H1 (cell line): Measurements from ENCODE around the gene VSTM4. TPM values are rescaled to one million over a fixed set of nuclear protein-coding genes. Genes with fewer than 3 reads are reported as not detected.

Experiments
- CTCF ChIA-PET: fragments of 300-600 bp; sonication (Branson Sonifier 250); formaldehyde crosslinking; loops from one replicate; lab custom pipeline; 2021; ENCODE audit not compliant: partially characterized antibody; lab: Charles Lee
- POLR2A ChIA-PET: fragments of 300-600 bp; sonication (Branson Sonifier 250); formaldehyde crosslinking; loops from one replicate; lab custom pipeline; 2021; ENCODE audit warnings: inconsistent platforms; ENCODE audit not compliant: partially characterized antibody; lab: Charles Lee
- DNase-seq, 2 experiments: peaks; one replicate each; pipeline versions ENCODE4 v3.0.0 to v3.0.0-alpha.2; 2010 to 2022; ENCODE audit warnings: low spot score in 2 of 2, low read depth in 1 of 2, mixed read lengths in 1 of 2
- FAIRE-seq: peaks from 2 replicates; lab custom pipeline; 2011; peaks lifted over from hg19 to GRCh38; lab: Jason Lieb, UNC
- H2AFZ ChIP-seq: 2 replicates; pipeline ENCODE4 v1.8.1; 2012; ENCODE audit warnings: low read length, inconsistent platforms
- H2AK5ac ChIP-seq: 2 replicates; pipeline ENCODE4 v1.6.1; 2013; ENCODE audit warnings: low read depth, low read length
- H2BK120ac ChIP-seq: replicated peaks from 2 replicates; pipeline ENCODE3; 2013; ENCODE audit warnings: low read depth, low read length, inconsistent platforms
- H2BK12ac ChIP-seq: 2 replicates; pipeline ENCODE4 v1.6.1; 2013; ENCODE audit warnings: low read depth, low read length
- H2BK15ac ChIP-seq: 2 replicates; pipeline ENCODE4 v1.6.1; 2013; ENCODE audit warnings: low read length
- H2BK20ac ChIP-seq: 2 replicates; pipeline ENCODE4 v1.6.1; 2013; ENCODE audit warnings: low read length
- H2BK5ac ChIP-seq: 2 replicates; pipeline ENCODE4 v1.6.1; 2013; ENCODE audit warnings: low read depth, low read length
- H3K14ac ChIP-seq: 2 replicates; pipeline ENCODE4 v1.6.1; 2013; ENCODE audit warnings: inconsistent platforms; ENCODE audit not compliant: insufficient read length
- H3K18ac ChIP-seq: 2 replicates; pipeline ENCODE4 v1.6.1; 2013; ENCODE audit warnings: low read length; ENCODE audit errors: extremely low read depth
- H3K23ac ChIP-seq: 2 replicates; pipeline ENCODE4 v1.6.1; 2013; ENCODE audit warnings: inconsistent platforms; ENCODE audit not compliant: insufficient read length
- H3K23me2 ChIP-seq: 2 replicates; pipeline ENCODE4 v1.6.1; 2013; ENCODE audit warnings: low read depth, low read length
- H3K27ac ChIP-seq: 2 replicates; pipeline ENCODE4 v1.6.1; 2011; ENCODE audit warnings: low read depth, low read length, inconsistent platforms
- H3K27me3 ChIP-seq, 4 experiments: replicated peaks in 1 of 4; 1 replicate in 1 of 4; 2 replicates in 3 of 4; pipeline versions ENCODE4 v1.6.1 to v1.8.1; 2011 to 2013; ENCODE audit warnings: low read length in 3 of 4, mild to moderate bottlenecking in 3 of 4, inconsistent platforms in 2 of 4, mixed read lengths in 2 of 4, moderate library complexity in 1 of 4; ENCODE audit not compliant: control insufficient read depth in 3 of 4, insufficient read depth in 3 of 4; ENCODE audit errors: extremely low read depth in 1 of 4
- H3K36me3 ChIP-seq, 4 experiments: 2 replicates each; pipeline versions ENCODE4 v1.6.1 to v1.8.1; 2011 to 2013; ENCODE audit warnings: mild to moderate bottlenecking in 4 of 4, low read length in 3 of 4, moderate library complexity in 2 of 4, control low read depth in 1 of 4, inconsistent platforms in 1 of 4; ENCODE audit not compliant: insufficient read depth in 4 of 4, control insufficient read depth in 2 of 4
- H3K4ac ChIP-seq: replicated peaks from 2 replicates; pipeline ENCODE3; 2013; ENCODE audit warnings: low read length, low read depth, mixed read lengths, inconsistent platforms; ENCODE audit not compliant: insufficient read length
- H3K4me1 ChIP-seq, 4 experiments: replicated peaks in 1 of 4; 1 replicate in 1 of 4; 2 replicates in 3 of 4; pipeline versions ENCODE4 v1.6.1 to v1.8.1; 2011 to 2013; ENCODE audit warnings: low read length in 3 of 4, inconsistent platforms in 2 of 4, mixed read lengths in 1 of 4; ENCODE audit not compliant: insufficient read depth in 4 of 4, control insufficient read depth in 3 of 4
- H3K4me2 ChIP-seq, 2 experiments: 2 replicates each; pipeline versions ENCODE4 v1.6.1 to v1.8.1; 2011 to 2013; ENCODE audit warnings: low read depth in 2 of 2, low read length in 2 of 2, control low read depth in 1 of 2, inconsistent platforms in 1 of 2, mild to moderate bottlenecking in 1 of 2; ENCODE audit not compliant: insufficient read depth in 1 of 2
- H3K4me3 ChIP-seq, 4 experiments: fragments of 200-600, 300-600 bp in 1 of 4; sonication (generic), shearing (Covaris generic), sonication (Bioruptor Twin) in 1 of 4; 2 replicates each; pipeline versions ENCODE4 v1.5.1 to v1.8.1; 2011 to 2016; ENCODE audit warnings: low read length in 4 of 4, low read depth in 3 of 4, control low read depth in 2 of 4, inconsistent platforms in 2 of 4, mild to moderate bottlenecking in 2 of 4, mixed read lengths in 1 of 4, moderate library complexity in 1 of 4; ENCODE audit not compliant: insufficient read depth in 2 of 4; ENCODE audit errors: extremely low read depth in 1 of 4
- H3K56ac ChIP-seq: replicated peaks from 2 replicates; pipeline ENCODE3; 2013; ENCODE audit warnings: low read depth, mild to moderate bottlenecking, mixed read lengths, low read length, inconsistent platforms; ENCODE audit not compliant: insufficient read length
- H3K79me1 ChIP-seq: 2 replicates; pipeline ENCODE4 v1.6.1; 2013; ENCODE audit warnings: low read depth, low read length, control low read depth
- H3K79me2 ChIP-seq, 2 experiments: 2 replicates each; pipeline versions ENCODE4 v1.6.1 to v1.8.1; 2012 to 2013; ENCODE audit warnings: low read length in 2 of 2, mild to moderate bottlenecking in 2 of 2, inconsistent platforms in 1 of 2; ENCODE audit not compliant: insufficient read depth in 2 of 2, control insufficient read depth in 1 of 2
- H3K9ac ChIP-seq, 4 experiments: replicated peaks in 1 of 4; 1 replicate in 1 of 4; 2 replicates in 3 of 4; pipeline versions ENCODE4 v1.6.1 to v1.8.1; 2011 to 2013; ENCODE audit warnings: low read depth in 3 of 4, low read length in 3 of 4, control low read depth in 2 of 4, mild to moderate bottlenecking in 2 of 4, moderate library complexity in 2 of 4, inconsistent platforms in 1 of 4; ENCODE audit errors: extremely low read depth in 1 of 4
- H3K9me3 ChIP-seq, 2 experiments: 2 replicates each; pipeline versions ENCODE4 v1.6.1 to v1.8.1; 2012 to 2013; ENCODE audit warnings: mild to moderate bottlenecking in 2 of 2, moderate library complexity in 2 of 2, control low read depth in 1 of 2, inconsistent platforms in 1 of 2, low read depth in 1 of 2, low read length in 1 of 2, mixed read lengths in 1 of 2; ENCODE audit not compliant: insufficient read depth in 2 of 2
- H4K20me1 ChIP-seq, 2 experiments: replicated peaks in 1 of 2; 2 replicates each; pipeline versions ENCODE3 to v1.8.1; 2011 to 2013; ENCODE audit warnings: inconsistent platforms in 2 of 2, low read length in 2 of 2, mild to moderate bottlenecking in 1 of 2; ENCODE audit not compliant: insufficient read depth in 2 of 2, control insufficient read depth in 1 of 2
- H4K5ac ChIP-seq: 2 replicates; pipeline ENCODE4 v1.6.1; 2013; ENCODE audit warnings: low read length, low read depth, mixed read lengths, inconsistent platforms; ENCODE audit not compliant: insufficient read length
- H4K8ac ChIP-seq: 2 replicates; pipeline ENCODE4 v1.8.0; 2013; ENCODE audit warnings: mild to moderate bottlenecking, moderate library complexity, low read length, inconsistent platforms; ENCODE audit not compliant: insufficient read depth; ENCODE audit errors: extremely low read depth
- H4K91ac ChIP-seq: replicated peaks from 2 replicates; pipeline ENCODE3; 2013; ENCODE audit warnings: low read length, mixed read lengths, inconsistent platforms; ENCODE audit not compliant: insufficient read length
- RAD21 ChIP-seq, 2 experiments: IDR thresholded peaks in 1 of 2; conservative IDR thresholded peaks in 1 of 2; 2 replicates each; pipeline ENCODE4 v1.6.1; 2011; ENCODE audit warnings: low read depth in 2 of 2, low read length in 2 of 2, improper control_type of control experiment in 1 of 2, inconsistent platforms in 1 of 2, mild to moderate bottlenecking in 1 of 2, moderate library complexity in 1 of 2
- SP4 ChIP-seq: IDR thresholded peaks from 2 replicates; pipeline ENCODE4 v1.6.1; 2012; ENCODE audit warnings: low read length, inconsistent platforms
- WGBS, 2 experiments: shearing (Covaris generic) in 1 of 2; methylation state at CpG; one replicate each; pipeline versions ENCODE4 v1.1.6 to v1.1.7; 2013 to 2015; ENCODE audit warnings: low lambda C conversion rate in 2 of 2, mixed read lengths in 2 of 2, inconsistent platforms in 1 of 2, low coverage in 1 of 2, missing lambda C conversion rate in 1 of 2; ENCODE audit not compliant: insufficient replicate concordance in 2 of 2, insufficient coverage in 1 of 2, insufficient read length in 1 of 2; ENCODE audit errors: extremely low coverage in 1 of 2, missing lambda C conversion rate in 1 of 2; 5-methylcytosine and 5-hydroxymethylcytosine counted together
- polyA plus RNA-seq, 7 experiments: library from polyadenylated mRNA; depleted of rRNA in 3 of 7; stranded (reverse) in 5 of 7; unstranded in 2 of 7; fragments of >200 nt in 5 of 7; fragments of 200-250 nt in 2 of 7; gene quantifications; 1 replicate in 5 of 7; 2 replicates in 1 of 7; 4 replicates in 1 of 7; pipeline versions ENCODE4 v1.2.1 to v1.2.3, GENCODE V29; 2011 to 2013; ENCODE audit warnings: missing spikeins in 2 of 7, mixed read lengths in 2 of 7
- total RNA-seq: library from RNA; stranded (reverse); fragmentation: NEBNext Ultra II Directional; extraction: Animal tissue kit (Norgen Biotek cat#: 25700); gene quantifications from 2 replicates; pipeline ENCODE4 v1.2.1, GENCODE V29; 2021

The VSTM4 gene
- total and polyA plus RNA-seq, 2 of the 8 experiments (the other 6 are each of a cell fraction or from before 2014, with no cell fraction given): 0.48 to 0.73 TPM

DNA sequence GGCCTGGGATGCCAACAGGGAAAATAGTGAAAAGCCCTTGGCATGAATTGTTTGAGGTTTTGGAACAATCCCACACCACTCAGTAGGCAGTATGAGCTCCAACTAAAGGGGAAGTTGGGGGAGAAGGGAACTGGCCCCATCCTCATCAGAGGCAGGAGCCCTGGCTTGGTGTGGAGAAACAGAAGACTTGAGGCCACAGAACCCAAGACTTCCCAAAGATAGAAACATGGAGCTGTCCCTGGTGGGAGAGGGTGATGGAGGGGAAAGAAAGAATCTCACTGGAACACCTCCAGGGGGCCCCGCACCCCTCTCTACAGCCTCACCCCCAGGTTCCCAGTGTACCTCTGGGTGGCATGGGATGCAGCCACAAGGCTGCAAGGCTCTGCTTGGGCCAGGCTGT, 85.7 kb downstream of the VSTM4 start:
- Histone ChIP-seq H3K4ac (no peak overlapping the region), H3K23me2 (peaks cover 5% of the 10 kb centered on the region; the same call in 1 of the 2 replicates), H3K4me2 (no peak overlapping the region), H4K91ac (no peak overlapping the region), H3K9ac (no peak overlapping the region), H2BK20ac (no peak overlapping the region), H3K18ac (no peak overlapping the region), H4K20me1 (peaks cover 0 to 4% of the 10 kb centered on the region in 2 experiments), H3K9me3 (no peaks in the 10 kb centered on the region), H2AFZ (no peak overlapping the region)
- CTCF ChIA-PET: interaction anchor here (1.1 to 1.5 kb wide), 4 partner anchors 10 to 135 kb away, joined by 3 to 5 read pairs (median 3); no protein-coding TSS in a partner anchor
- POLR2A ChIA-PET: no interaction called here
- peak in 1 of 2 experiments; percentile 26; a peak in 1 of 4 replicates for TF ChIP-seq RAD21 (IDR thresholded peaks at IDR 0.05 in 1 of 2, conservative IDR thresholded peaks at IDR 0.05 in 1 of 2; ENCODE audit: low read depth in 2 of 2, low read length in 2 of 2)
- no peak for TF ChIP-seq SP4
- TF ChIP-seq, all 59 proteins: peak for 1
- H2AK5ac ChIP-seq: no peak overlapping the region
- no peaks in the 10 kb centered on the region for H3K4me1 ChIP-seq
- H3K36me3 ChIP-seq: no peaks in the 10 kb centered on the region
- WGBS, 2 experiments: 88% methylated on average over 1 of the region's 1 CpG; no CpG with 5 or more reads in 1 of the 2 experiments
- H3K23ac ChIP-seq: no peak overlapping the region
- H3K27me3 ChIP-seq: no peaks in the 10 kb centered on the region
- H3K79me2 ChIP-seq: no peaks in the 10 kb centered on the region
- H3K27ac ChIP-seq: no peak overlapping the region
- H3K79me1 ChIP-seq: no peaks in the 10 kb centered on the region
- no peak overlapping the region for H2BK5ac ChIP-seq
- no peak overlapping the region for H2BK120ac ChIP-seq
- H4K5ac ChIP-seq: no peak overlapping the region
- no peak overlapping the region for H2BK12ac ChIP-seq
- DNase-seq (no peak), FAIRE-seq (no peak)
- H3K4me3 ChIP-seq: no peak overlapping the region
- H3K56ac ChIP-seq: no peak overlapping the region
- H3K14ac ChIP-seq: no peak overlapping the region
- H4K8ac ChIP-seq: no peak overlapping the region
- no peak overlapping the region for H2BK15ac ChIP-seq
